VCaP (cell line): ENCODE results near the gene DCAF8.
A peak's percentile ranks its signal among the peaks of the same experiment; 100 is the strongest.

Source experiments
- H3K27ac ChIP-seq: fragments of 450-650 bp; 2 replicates; pipeline ENCODE4 v1.5.1; 2017
- TF ChIP-seq, protein P1 (sequence below): fragments of 450-650 bp; conservative IDR thresholded peaks from 2 replicates; pipeline ENCODE4 v1.5.1; 2017; ENCODE audit warnings: mild to moderate bottlenecking, moderate library complexity

Gene DCAF8

DNA sequence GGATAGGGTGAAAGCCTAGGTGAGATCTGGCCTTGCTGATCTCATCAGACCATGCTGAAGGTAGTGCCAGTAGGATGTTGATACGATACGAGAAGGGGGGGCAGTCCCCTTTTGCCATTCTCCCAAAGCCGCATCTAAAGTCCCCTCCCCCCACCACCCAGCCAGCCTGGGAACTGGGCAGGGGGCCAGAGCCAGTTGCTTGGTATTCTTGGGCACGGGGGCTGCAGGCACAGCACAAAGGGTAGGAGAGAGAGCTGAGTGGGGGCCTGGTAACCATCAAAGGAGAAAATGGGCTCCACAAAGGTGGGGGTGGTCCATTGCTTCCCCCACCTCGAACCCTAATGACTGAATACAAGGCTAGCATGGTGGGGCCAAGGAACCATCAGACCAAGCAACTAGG lies 51.8 kb downstream of the DCAF8 start:
- no peak overlapping the region for H3K27ac ChIP-seq
- TF ChIP-seq, protein P1, sequence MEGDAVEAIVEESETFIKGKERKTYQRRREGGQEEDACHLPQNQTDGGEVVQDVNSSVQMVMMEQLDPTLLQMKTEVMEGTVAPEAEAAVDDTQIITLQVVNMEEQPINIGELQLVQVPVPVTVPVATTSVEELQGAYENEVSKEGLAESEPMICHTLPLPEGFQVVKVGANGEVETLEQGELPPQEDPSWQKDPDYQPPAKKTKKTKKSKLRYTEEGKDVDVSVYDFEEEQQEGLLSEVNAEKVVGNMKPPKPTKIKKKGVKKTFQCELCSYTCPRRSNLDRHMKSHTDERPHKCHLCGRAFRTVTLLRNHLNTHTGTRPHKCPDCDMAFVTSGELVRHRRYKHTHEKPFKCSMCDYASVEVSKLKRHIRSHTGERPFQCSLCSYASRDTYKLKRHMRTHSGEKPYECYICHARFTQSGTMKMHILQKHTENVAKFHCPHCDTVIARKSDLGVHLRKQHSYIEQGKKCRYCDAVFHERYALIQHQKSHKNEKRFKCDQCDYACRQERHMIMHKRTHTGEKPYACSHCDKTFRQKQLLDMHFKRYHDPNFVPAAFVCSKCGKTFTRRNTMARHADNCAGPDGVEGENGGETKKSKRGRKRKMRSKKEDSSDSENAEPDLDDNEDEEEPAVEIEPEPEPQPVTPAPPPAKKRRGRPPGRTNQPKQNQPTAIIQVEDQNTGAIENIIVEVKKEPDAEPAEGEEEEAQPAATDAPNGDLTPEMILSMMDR = no peak

DNA sequence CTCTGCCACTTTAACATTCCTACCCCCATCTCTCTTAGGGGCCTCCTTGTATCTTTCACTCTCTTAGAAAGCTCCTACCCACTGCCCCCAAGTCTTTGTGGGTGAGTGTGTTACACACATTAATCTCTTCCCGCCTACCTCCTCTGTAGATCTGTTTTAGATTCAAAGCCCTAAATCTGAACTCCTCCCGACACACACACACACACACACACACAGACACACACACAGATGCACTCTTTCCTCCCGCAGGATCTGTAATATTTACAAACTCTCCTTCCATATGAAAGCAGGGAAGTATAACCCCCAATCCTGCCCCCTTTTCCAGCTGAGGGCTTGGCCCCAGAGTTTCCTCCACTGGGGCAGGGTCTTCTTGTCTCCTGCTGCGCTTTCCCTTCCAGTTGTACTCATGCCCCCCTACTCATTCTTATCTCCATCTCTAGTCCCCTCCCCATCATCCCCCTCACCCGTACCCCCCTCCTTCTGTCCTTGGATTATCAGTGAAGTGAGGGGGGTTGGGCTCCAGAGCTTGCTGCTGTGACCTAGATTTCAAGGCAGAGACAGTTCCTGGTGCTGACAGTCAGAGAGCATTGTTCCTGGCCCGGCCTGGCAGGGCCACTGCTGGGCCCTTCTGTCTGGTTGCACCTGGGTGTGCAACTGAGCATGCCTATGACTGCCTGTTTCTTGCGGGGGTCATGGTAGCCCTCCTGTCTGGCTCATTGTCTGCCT lies 52.9 kb downstream of the DCAF8 start:
- H3K27ac ChIP-seq = no peak overlapping the region
- TF ChIP-seq, protein P1 = no peak

DNA sequence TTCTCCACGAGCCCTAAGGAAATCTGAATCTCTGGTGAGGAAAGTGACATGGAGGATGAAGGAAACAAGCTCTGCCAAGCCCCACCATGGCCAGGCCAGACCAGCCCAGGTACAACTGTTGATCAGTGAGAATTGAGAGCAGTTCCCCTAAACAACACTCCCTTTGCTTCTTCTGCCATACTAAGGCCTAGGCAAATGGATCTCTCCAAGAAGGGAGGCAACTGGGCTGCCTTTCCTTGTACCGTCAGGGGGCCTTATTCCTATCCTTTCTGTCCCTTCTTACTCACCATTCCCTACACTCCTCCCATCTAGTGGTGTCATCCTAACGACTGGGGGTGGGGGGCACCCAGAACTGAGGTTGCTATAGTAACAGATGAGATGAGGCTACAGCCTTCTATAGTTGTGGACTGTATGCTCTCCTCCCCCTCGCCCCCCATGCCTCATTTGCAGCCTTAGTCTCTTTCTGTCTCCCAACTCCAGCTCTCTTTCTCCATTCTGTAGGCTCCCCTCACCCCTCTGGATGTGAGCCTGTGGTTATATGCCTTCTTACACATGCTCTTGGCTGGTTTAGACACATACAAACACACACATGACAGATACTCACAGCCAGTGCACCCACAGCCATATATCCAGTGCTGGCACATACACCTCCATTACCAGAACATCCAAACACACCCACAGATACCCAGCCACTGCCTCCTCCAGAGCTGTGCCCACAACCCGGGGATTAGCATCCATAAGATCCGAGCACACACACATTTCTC lies 53.6 kb downstream of the DCAF8 start:
- no peak overlapping the region for H3K27ac ChIP-seq
- TF ChIP-seq, protein P1 = no peak

DNA sequence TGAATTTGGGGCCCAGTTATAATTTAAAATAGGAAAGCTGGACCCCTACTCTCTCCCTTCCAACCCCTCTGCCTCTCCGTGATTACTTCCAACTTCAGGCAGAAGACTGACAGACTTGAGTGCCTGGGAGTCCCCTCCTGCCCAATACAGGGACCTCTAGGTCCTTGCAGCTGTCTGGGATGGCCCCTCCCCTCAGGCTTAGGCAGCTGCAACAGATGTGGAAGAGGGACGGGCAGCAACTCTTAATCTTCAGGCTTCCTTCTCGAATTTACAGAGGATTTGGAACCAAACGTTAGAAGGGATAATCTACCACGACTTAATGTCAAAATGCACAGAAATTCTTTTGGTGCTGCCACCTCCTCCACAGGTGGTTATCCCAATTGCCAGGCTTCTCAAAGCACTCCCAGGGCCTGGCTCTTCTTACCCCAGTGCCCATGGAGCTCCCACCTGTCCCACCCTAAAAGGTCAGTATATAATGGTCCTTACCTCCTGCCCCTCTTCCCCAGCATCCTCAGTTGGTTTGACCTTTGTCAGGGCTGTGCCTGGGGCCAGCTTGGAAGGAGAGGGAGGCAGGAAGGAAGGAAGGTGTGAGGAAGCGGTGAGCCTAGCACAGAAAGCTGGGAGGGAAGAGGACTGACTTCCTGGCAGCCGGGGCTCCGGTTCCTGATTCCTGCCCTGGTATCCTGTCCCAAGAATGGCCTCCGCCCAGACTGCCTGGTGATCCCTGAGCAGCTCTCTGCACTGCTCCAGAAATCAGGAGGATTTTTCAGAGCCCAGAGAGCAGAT lies 54.4 kb downstream of the DCAF8 start:
- TF ChIP-seq, protein P1 = no peak
- H3K27ac ChIP-seq = no peak overlapping the region

DNA sequence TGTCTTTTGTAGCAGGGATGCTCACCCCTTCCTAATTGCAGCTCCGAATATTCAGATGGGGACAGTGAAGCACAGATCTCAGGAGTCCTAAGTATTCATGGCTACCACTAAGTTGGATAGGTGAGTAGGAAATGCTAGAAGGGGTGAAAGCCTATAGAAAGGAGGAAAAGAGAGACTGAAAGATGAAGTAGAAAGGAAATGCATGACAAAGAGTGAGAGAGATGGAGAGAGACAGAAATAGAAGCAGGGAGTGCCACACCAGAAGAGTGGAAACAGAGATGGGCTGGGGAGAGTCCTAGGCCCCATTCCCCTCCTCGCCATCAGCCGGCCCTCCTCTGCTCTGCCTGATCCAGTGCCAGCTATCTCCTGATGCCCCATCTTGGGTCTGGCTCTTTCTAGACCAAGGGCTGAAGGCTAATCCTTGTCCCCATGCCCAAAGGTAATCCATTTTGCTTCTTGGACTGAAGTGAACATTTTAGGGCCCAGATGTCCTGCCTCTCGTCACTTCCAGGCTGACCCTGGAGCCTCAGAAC lies 55.2 kb downstream of the DCAF8 start:
- TF ChIP-seq, protein P1 = no peak
- H3K27ac ChIP-seq = 0 out of 2 replicates have a peak overlapping the region, but pooled peaks have one; percentile 86

DNA sequence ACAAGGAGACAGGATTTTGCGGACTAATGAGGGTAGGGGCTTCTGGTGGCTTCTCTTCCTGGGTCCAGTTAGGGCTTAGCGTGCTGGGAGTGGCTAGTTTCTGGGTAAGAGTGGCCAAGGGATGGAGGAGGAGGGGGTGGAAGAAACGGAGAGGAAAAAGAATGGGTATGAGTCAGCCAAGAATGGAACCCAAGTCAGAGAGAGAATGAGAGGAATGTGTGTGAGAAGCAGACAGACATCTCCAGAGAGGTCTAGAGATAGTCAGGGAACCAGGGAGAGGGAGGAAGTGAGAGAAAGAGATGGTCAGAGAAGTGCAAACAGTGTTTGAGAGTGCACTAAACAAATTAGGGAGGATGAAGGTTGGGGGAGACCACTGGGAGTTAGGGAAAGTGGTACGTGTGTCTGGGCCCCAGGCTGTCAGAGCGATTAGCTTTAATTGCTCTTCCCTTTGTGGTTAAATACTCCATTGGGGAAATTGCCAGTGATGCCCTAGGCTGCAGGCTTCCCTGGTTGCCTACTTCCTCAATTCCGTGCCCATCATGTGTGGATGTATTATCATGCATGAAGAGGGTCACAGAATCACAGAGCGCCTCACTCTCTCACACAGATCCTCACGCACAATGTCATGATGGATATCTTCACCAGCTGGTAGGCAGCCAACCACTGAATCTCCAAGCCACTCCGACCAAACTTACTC lies 55.8 kb downstream of the DCAF8 start:
- TF ChIP-seq, protein P1 = no peak
- peak overlapping the region; percentile 86 for H3K27ac ChIP-seq
